Measurements from ENCODE around the gene JAG1. TPM values are rescaled to one million over a fixed set of nuclear protein-coding genes. Genes with fewer than 3 reads are reported as not detected.

JAG1 gene
- total RNA-seq, 2 donors from 2014 or later = 30.9 to 32.8 TPM

- Histone ChIP-seq H3K4me1 (peaks cover 0 to 77% of the 10 kb centered on the region in 2 donors), H3K9me3 (no peaks in the 10 kb centered on the region), H3K27ac (peak overlapping the region; percentile 73), H3K27me3 (no peaks in the 10 kb centered on the region), H3K4me3 (no peak overlapping the region), H3K36me3 (peaks cover 36% of the 10 kb centered on the region)
- no peak for TF ChIP-seq CTCF (IDR thresholded peaks at IDR 0.05)
- DNase-seq (ENCODE audit: low spot score) = no peak
Measured at GRCh38 chr20:10636326-10636818, 37.4 kb downstream of the JAG1 start.

- H3K9me3 ChIP-seq = no peaks in the 10 kb centered on the region
- peaks cover 28% of the 10 kb centered on the region for H3K36me3 ChIP-seq
- H3K4me1 ChIP-seq = peaks cover 0 to 76% of the 10 kb centered on the region in 2 donors
- no peak overlapping the region for H3K4me3 ChIP-seq
- H3K27me3 ChIP-seq = no peaks in the 10 kb centered on the region
- peak overlapping the region; percentile 73 for H3K27ac ChIP-seq
- no peak for TF ChIP-seq CTCF (IDR thresholded peaks at IDR 0.05)
- DNase-seq (ENCODE audit: low spot score) = no peak
Measured at GRCh38 chr20:10635476-10636208, 38.2 kb downstream of the JAG1 start.

- H3K36me3 ChIP-seq = peaks cover 20% of the 10 kb centered on the region
- peaks cover 0 to 68% of the 10 kb centered on the region in 2 donors for H3K4me1 ChIP-seq
- H3K27me3 ChIP-seq = no peaks in the 10 kb centered on the region
- no peak overlapping the region for H3K4me3 ChIP-seq
- no peaks in the 10 kb centered on the region for H3K9me3 ChIP-seq
- DNase-seq (ENCODE audit: low spot score) = no peak
- TF ChIP-seq CTCF (IDR thresholded peaks at IDR 0.05) = no peak
- H3K27ac ChIP-seq = peak overlapping the region; percentile 73
Measured at GRCh38 chr20:10634683-10635411, 39.0 kb downstream of the JAG1 start.

GRCh38 chr20:10634211-10634610 lies 39.6 kb downstream of the JAG1 start:
- no peak for TF ChIP-seq CTCF (IDR thresholded peaks at IDR 0.05)
- peaks cover 14% of the 10 kb centered on the region for H3K36me3 ChIP-seq
- DNase-seq (ENCODE audit: low spot score) = no peak
- peaks cover 0 to 64% of the 10 kb centered on the region in 2 donors for H3K4me1 ChIP-seq
- peak overlapping the region; percentile 73 for H3K27ac ChIP-seq
- H3K4me3 ChIP-seq = no peak overlapping the region
- H3K9me3 ChIP-seq = no peaks in the 10 kb centered on the region
- no peaks in the 10 kb centered on the region for H3K27me3 ChIP-seq

GRCh38 chr20:10633718-10634117 lies 40.1 kb downstream of the JAG1 start:
- Histone ChIP-seq H3K27ac (no peak overlapping the region), H3K4me1 (peaks cover 0 to 61% of the 10 kb centered on the region in 2 donors), H3K9me3 (no peaks in the 10 kb centered on the region), H3K36me3 (peaks cover 10% of the 10 kb centered on the region), H3K4me3 (no peak overlapping the region), H3K27me3 (no peaks in the 10 kb centered on the region)
- TF ChIP-seq CTCF (IDR thresholded peaks at IDR 0.05) = no peak
- no peak for DNase-seq (ENCODE audit: low spot score)

Data from right atrium auricular region (tissue), 2 donors.